ENCODE data around the gene EVL. TPM values are rescaled to one million over a fixed set of nuclear protein-coding genes. Genes with fewer than 3 reads are reported as not detected.

EVL gene
- polyA plus RNA-seq, 1 experiment, result 18.6 TPM

DNA sequence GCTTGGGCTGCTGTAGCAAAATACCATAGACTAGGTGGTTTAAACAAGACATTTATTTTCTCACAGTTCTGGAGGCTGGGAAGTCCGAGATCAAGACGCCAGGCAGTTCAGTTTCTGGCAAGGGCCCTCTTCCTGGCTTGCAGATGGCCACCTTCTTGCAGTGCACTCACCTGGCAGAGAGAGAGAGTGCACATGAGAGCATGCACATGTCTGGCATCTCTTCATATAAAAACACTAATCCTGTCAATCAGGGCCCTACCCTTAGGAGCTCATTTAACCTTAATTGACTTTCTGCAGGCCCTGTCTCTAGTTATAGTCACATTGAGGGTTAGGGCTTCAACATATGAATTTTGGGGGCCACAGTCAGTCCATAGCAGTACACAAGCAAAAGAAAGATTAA is 12.4 kb upstream of the EVL start:
- ChIA-PET CTCF (interaction anchor here (0.9 to 1.6 kb wide), 3 partner anchors 12 to 71 kb away, joined by 3 read pairs; no protein-coding TSS in a partner anchor), POLR2A (no interaction called here)
- no peaks in the 10 kb centered on the region; the same call in 1 of the 2 replicates for H3K27me3 ChIP-seq (ENCODE audit: control insufficient read depth, insufficient read depth, low read length)
- DNase-seq (ENCODE audit: low read depth), result no peak
- no peak overlapping the region for H3K4me3 ChIP-seq (ENCODE audit: low read depth, low read length)
- H3K36me3 ChIP-seq (ENCODE audit: control insufficient read depth, insufficient read depth, low read length), result no peaks in the 10 kb centered on the region
- TF ChIP-seq, protein P1, sequence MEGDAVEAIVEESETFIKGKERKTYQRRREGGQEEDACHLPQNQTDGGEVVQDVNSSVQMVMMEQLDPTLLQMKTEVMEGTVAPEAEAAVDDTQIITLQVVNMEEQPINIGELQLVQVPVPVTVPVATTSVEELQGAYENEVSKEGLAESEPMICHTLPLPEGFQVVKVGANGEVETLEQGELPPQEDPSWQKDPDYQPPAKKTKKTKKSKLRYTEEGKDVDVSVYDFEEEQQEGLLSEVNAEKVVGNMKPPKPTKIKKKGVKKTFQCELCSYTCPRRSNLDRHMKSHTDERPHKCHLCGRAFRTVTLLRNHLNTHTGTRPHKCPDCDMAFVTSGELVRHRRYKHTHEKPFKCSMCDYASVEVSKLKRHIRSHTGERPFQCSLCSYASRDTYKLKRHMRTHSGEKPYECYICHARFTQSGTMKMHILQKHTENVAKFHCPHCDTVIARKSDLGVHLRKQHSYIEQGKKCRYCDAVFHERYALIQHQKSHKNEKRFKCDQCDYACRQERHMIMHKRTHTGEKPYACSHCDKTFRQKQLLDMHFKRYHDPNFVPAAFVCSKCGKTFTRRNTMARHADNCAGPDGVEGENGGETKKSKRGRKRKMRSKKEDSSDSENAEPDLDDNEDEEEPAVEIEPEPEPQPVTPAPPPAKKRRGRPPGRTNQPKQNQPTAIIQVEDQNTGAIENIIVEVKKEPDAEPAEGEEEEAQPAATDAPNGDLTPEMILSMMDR (IDR thresholded peaks at IDR 0.05; ENCODE audit: insufficient read depth, low read depth, low read length), result no peak

DNA sequence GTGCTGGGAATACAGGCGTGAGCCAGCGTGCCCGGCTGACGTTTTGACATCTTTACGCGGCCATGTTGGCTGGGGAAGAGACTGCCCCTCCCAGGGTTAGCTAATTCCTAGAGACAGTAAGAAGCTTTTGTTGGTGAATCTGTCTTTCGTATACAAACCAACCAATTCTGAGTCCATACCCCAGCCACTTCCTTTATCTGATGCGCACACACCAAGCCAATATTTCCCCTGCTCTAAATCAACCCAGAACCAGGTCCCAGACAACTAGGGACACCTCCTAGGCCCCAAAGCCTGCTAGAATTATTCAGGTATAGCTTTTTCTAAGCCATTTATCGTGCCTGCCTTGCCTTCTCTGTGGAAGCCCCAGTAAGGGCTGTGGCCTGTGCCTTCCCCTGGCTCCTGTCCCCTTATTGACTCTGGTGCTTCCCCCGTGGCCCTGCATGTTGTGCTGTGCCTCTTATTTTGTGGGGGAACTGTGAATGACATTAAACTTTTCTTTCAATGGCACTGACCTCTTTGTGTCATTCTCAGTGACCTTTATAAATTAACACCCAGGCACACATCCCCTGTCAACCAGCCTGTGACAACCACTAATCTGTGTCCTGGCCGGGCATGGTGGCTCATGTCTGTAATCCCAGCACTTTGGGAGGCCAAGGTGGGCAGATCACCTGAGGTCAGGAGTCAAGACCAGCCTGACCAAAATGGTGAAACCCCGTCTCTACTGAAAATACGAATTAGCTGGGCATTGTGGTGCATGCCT is 10.7 kb upstream of the EVL start:
- TF ChIP-seq, protein P1 (IDR thresholded peaks at IDR 0.05; ENCODE audit: insufficient read depth, low read depth, low read length), result no peak
- no peak for DNase-seq (ENCODE audit: low read depth)
- ChIA-PET CTCF (interaction anchor here (1.6 kb wide), 1 partner anchor 11 kb away, joined by 3 read pairs; no protein-coding TSS in a partner anchor), POLR2A (no interaction called here)
- no peaks in the 10 kb centered on the region; the same call in 1 of the 2 replicates for H3K27me3 ChIP-seq (ENCODE audit: control insufficient read depth, insufficient read depth, low read length)
- no peaks in the 10 kb centered on the region for H3K36me3 ChIP-seq (ENCODE audit: control insufficient read depth, insufficient read depth, low read length)
- H3K4me3 ChIP-seq (ENCODE audit: low read depth, low read length), result no peak overlapping the region

DNA sequence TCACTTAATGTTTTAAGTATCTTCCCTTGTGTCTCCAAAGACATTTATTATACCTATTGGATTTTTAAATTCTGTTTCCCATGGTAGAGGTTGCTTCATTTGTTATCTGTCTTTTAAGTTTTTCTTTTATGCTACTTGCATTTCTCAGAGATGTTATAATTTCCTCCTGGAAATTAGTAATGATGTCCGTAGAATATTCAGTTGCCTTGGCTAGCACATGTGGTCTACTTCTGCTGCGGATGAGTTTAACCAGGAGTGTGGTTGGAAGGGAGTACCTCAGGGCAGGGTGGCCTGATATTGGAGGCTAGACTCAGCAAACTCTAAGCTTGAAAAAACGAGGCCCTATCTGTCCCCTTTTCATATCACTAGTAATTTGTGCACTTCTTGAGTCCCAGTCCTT is 8.8 kb upstream of the EVL start:
- TF ChIP-seq, protein P1 (IDR thresholded peaks at IDR 0.05; ENCODE audit: insufficient read depth, low read depth, low read length), result no peak
- CTCF ChIA-PET, result interaction anchor here (0.9 to 1.1 kb wide), 2 partner anchors 15 to 52 kb away, joined by 3 to 8 read pairs; no protein-coding TSS in a partner anchor
- H3K36me3 ChIP-seq (ENCODE audit: control insufficient read depth, insufficient read depth, low read length), result no peaks in the 10 kb centered on the region
- POLR2A ChIA-PET, result no interaction called here
- no peak overlapping the region for H3K4me3 ChIP-seq (ENCODE audit: low read depth, low read length)
- no peaks in the 10 kb centered on the region; the same call in 1 of the 2 replicates for H3K27me3 ChIP-seq (ENCODE audit: control insufficient read depth, insufficient read depth, low read length)
- DNase-seq (ENCODE audit: low read depth), result no peak

DNA sequence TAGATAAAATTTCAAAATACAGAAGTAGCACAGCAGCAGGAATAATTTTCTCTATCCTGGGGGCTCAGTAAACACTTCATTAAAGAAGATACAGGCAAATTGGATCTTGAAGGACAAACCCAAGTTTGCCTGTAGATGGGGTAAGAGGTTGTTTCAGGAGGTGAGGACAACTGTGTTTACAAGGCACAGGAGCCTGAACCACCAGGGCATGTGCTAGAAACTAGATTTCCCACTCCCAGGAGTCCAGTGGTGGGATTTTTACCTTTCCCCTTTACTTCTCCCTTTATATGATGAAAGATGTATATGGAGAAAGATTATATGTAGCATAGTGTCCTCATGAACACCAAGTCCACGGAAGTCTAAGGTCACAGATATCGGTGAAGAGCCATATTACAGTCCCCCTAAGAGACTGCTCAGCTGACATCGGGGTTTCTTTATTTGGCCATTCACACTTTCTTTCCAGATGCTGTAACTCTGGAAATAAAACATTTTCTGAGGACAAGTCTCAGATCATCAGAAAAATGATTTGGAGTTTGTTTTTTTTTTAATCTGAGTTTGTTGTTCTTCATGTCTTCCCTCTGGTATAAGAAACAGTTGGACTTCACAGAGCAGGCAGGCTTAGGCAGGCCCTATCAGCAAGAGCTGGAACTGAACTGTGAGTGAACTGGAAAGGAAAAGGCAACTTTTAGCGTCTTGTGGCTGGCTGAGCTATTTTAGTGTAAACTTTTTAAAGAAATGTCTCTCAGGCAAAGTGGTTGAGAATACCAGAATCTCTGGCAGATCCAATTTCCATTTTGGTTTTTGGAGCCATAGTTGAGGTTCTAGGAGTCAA is 8.0 kb upstream of the EVL start:
- Histone ChIP-seq H3K27me3 (ENCODE audit: control insufficient read depth, insufficient read depth, low read length) (no peaks in the 10 kb centered on the region; the same call in 1 of the 2 replicates), H3K36me3 (ENCODE audit: control insufficient read depth, insufficient read depth, low read length) (no peaks in the 10 kb centered on the region), H3K4me3 (ENCODE audit: low read depth, low read length) (no peak overlapping the region)
- no peak for DNase-seq (ENCODE audit: low read depth)
- POLR2A ChIA-PET, result no interaction called here
- TF ChIP-seq, protein P1 (IDR thresholded peaks at IDR 0.05; ENCODE audit: insufficient read depth, low read depth, low read length), result peak; percentile 34
- CTCF ChIA-PET, result interaction anchor here (0.9 to 1.1 kb wide), 4 partner anchors 14 to 62 kb away, joined by 3 to 8 read pairs (median 3); no protein-coding TSS in a partner anchor

All from BJ (cell line).